Activated T-helper 1 cell treated with anti-CD3 and anti-CD28 coated beads, Interleukin-12 subunit alpha, Interleukin-12 subunit beta, Interleukin-2, Interleukin-4 antibody, amounts not matched to agents 30 ng/mL and 10 ng/mL and 1 ng/mL, durations not matched to agents 14 hours and 24 hours and 36 hours (primary cell): ENCODE data around the gene TMEM154. TPM values are rescaled to one million over a fixed set of nuclear protein-coding genes. Genes with fewer than 3 reads are reported as not detected.

Experiments used
- DNase-seq: peaks from one replicate; pipeline ENCODE4 v3.0.0; 2021; ENCODE audit warnings: low spot score
- H3K27ac Mint-ChIP-seq: one replicate; pipeline ENCODE4 v1.8.0; 2021; ENCODE audit warnings: mild to moderate bottlenecking, mixed read lengths
- H3K27me3 Mint-ChIP-seq: one replicate; pipeline ENCODE4 v1.8.0; 2022; ENCODE audit warnings: mild to moderate bottlenecking, moderate library complexity, mixed read lengths; ENCODE audit not compliant: insufficient read depth
- H3K36me3 Mint-ChIP-seq: one replicate; pipeline ENCODE4 v1.8.0; 2021; ENCODE audit warnings: low read depth, mixed read lengths
- H3K4me1 Mint-ChIP-seq: one replicate; pipeline ENCODE4 v1.8.0; 2021; ENCODE audit warnings: low read depth, mixed read lengths
- H3K4me3 Mint-ChIP-seq: one replicate; pipeline ENCODE4 v1.8.0; 2021; ENCODE audit warnings: mild to moderate bottlenecking, moderate library complexity, mixed read lengths
- H3K9me3 Mint-ChIP-seq: one replicate; pipeline ENCODE4 v1.8.0; 2021; ENCODE audit warnings: mixed read lengths
- intact Hi-C: fragments of 100-400 bp; cut with micrococcal nuclease; formaldehyde crosslinking; loops from one replicate; pipeline ENCODE4 v1.15.1; 2024
- total RNA-seq: library from RNA; stranded (reverse); gene quantifications from 2 replicates; pipeline ENCODE4 v1.2.3, GENCODE V29; 2022

TMEM154 gene, protein sequence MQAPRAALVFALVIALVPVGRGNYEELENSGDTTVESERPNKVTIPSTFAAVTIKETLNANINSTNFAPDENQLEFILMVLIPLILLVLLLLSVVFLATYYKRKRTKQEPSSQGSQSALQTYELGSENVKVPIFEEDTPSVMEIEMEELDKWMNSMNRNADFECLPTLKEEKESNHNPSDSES
- total RNA-seq = 13.0 and 13.3 TPM in 2 replicates

DNA sequence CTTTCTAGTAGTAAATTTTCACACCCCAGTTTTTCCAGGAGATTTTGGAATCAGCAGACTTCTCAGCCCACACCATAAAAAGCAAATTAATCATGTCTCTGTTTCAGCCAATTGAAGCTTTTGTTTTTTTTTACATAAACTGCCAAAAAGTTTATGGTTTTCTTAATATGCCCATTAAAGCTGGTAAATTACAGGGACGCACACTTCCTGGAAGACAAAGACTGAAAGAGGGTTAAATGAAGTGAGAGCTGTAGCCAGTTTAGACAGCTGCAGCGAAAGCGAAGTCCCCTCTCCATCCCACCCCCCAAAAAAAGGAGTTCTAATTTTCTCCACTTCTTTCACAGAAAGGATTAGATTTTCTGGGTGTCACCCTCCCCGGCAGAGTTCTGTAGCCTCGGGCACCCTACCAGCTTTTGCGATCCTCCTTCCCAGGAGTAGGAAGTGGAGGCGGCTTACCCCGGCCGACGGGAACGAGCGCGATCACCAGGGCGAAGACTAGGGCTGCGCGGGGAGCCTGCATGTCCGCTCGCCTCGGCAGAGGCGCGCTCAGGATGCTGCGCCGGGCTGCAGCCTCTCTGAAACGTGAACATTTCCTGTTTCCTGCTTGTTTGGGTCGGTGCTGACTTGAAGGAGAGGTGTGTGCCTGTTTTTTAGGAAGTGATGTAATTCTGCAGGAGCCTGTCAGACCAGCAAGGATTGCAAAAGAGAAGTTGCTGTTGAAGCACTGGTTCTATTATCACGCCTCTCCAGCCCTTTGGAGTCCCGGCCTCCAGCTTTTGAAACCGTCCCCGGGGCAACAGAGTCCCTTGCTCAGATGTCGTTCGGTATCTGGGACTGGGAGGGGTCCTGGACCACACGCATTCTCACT, at the start of gene TMEM154:
TMEM154 (minus strand) TSS at position 584 of the 868 bp plus-strand sequence; CDS start at position 520, 64 bp downstream.
- H3K36me3 Mint-ChIP-seq = peaks cover 7% of the 10 kb centered on the region
- H3K4me3 Mint-ChIP-seq = peak within 1 kb of the TSS; percentile 91
- H3K4me1 Mint-ChIP-seq = peaks cover 84% of the 10 kb centered on the region
- intact Hi-C loops = loop anchor here (1.0 to 10.0 kb wide), 9 partner anchors 10 to 435 kb away; partner anchors contain the start of genes ARFIP1, FBXW7 and TIGD4
- no peaks in the 10 kb centered on the region for H3K9me3 Mint-ChIP-seq
- peak; percentile 77 for DNase-seq
- peak within 1 kb of the TSS; percentile 92 for H3K27ac Mint-ChIP-seq
- H3K27me3 Mint-ChIP-seq = no peaks in the 10 kb centered on the region

DNA sequence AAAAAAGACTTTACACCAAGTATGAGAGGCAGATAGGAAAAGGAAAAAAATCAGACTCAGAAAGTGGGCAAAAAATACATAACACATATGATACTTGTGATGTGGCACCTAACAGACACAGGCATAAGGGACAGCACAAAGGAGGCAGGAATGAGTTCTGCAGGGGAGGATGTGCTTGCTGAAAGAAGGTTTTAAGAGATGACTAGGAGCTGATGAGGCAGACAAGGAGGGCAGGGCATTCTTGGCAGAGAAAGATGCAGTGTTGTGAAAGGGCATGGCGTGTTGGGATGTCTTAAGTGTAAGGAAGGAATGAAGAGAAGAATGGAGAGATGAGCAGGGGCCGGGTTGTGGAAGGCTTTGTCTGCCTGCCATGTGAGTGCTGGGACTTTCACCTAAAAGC, 49.7 kb upstream of the TMEM154 start:
- H3K4me1 Mint-ChIP-seq = no peaks in the 10 kb centered on the region
- H3K27me3 Mint-ChIP-seq = peaks cover 3% of the 10 kb centered on the region
- H3K36me3 Mint-ChIP-seq = no peaks in the 10 kb centered on the region
- no peaks in the 10 kb centered on the region for H3K9me3 Mint-ChIP-seq
- H3K4me3 Mint-ChIP-seq = no peak overlapping the region
- H3K27ac Mint-ChIP-seq = no peak overlapping the region
- intact Hi-C loops = no loop called here
- no peak for DNase-seq

DNA sequence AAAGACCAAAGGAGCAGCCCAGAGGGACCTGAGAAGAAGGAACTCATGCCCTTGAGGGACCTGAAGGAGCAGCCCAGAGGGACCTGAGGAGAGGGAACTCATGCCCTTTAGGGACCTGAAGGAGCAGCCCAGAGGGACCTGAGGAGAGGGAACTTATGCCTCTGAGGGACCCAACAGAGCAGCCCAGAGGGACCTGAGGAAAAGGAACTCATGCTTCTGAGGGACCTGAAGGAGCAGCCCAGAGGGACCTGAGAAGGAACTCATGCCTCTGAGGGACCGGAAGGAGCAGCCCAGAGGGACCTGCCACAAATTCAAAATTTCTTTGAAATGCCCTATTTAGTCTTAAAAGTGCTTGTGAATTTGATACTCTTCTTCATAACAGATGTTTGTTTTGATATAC, 48.5 kb upstream of the TMEM154 start:
- intact Hi-C loops = no loop called here
- Mint-ChIP-seq H3K4me3 (no peak overlapping the region), H3K9me3 (no peaks in the 10 kb centered on the region), H3K27me3 (peaks cover 3% of the 10 kb centered on the region), H3K36me3 (no peaks in the 10 kb centered on the region), H3K4me1 (peaks cover under 1% of the 10 kb centered on the region), H3K27ac (no peak overlapping the region)
- no peak for DNase-seq

DNA sequence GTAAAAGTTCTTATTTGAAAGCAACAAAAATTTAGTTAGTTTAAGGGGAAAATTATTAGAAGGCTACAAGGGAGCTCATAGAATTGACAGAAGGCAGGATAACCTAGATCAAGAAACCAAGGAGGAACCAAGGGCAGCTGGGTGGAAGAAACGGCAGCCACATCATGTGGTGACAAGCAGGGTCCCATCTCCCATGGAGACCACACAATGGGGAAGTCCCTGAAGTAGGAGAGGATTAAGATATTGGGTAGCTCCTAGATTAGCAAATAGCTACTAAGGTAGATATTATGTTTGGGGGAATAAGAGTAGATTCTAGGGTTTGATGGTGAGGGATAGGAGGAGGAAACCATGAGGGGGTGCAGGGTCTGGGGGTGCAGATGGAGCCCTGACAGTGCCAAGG, 48.0 kb upstream of the TMEM154 start:
- no peak overlapping the region for H3K27ac Mint-ChIP-seq
- H3K36me3 Mint-ChIP-seq = no peaks in the 10 kb centered on the region
- DNase-seq = no peak
- no peak overlapping the region for H3K4me3 Mint-ChIP-seq
- peaks cover 5% of the 10 kb centered on the region for H3K4me1 Mint-ChIP-seq
- no peaks in the 10 kb centered on the region for H3K9me3 Mint-ChIP-seq
- intact Hi-C loops = no loop called here
- peaks cover 3% of the 10 kb centered on the region for H3K27me3 Mint-ChIP-seq

DNA sequence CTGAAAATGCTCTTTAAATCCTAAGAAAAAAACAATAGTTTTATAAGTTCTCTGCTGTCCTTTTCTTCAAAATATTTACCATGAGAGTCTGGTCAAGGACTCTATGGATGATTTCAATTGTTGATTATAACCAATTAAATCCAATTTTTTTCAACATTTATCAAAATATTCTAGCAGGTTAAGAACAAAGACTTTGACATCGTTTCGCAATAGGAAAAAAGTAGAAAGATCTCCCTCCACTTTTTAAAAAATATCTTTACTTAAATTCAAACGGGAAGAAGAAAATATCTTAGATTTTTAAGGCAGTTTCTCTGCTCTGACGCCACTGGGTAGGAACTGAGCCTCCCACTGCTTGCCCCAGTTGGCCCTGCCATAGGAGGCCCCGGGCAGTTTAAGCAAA, 44.7 kb upstream of the TMEM154 start:
- Mint-ChIP-seq H3K36me3 (no peaks in the 10 kb centered on the region), H3K4me1 (peaks cover 5% of the 10 kb centered on the region), H3K27ac (no peak overlapping the region), H3K9me3 (no peaks in the 10 kb centered on the region), H3K27me3 (peaks cover 6% of the 10 kb centered on the region), H3K4me3 (no peak overlapping the region)
- intact Hi-C loops = no loop called here
- DNase-seq = no peak

DNA sequence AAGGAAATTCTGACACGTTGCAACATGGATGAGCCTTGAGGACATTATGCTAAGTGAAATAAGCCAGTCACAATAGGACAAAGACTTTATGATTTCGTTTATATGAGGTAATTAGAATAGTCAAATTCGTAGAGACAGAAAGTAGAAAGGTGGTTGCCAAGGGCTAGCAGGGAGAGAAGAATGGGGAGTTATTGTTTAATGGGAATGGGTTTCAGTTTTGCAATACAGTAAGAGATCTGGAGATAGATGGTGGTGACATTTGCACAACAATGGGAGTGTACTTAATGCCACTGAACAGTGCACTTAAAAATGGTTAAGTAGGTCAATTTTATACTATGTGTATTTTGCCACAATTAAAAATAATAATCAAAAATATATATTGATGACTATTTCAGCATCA, 43.4 kb upstream of the TMEM154 start:
- intact Hi-C loops = no loop called here
- no peaks in the 10 kb centered on the region for H3K9me3 Mint-ChIP-seq
- H3K27me3 Mint-ChIP-seq = peaks cover 6% of the 10 kb centered on the region
- no peaks in the 10 kb centered on the region for H3K36me3 Mint-ChIP-seq
- peaks cover 5% of the 10 kb centered on the region for H3K4me1 Mint-ChIP-seq
- H3K4me3 Mint-ChIP-seq = no peak overlapping the region
- no peak for DNase-seq
- no peak overlapping the region for H3K27ac Mint-ChIP-seq

DNA sequence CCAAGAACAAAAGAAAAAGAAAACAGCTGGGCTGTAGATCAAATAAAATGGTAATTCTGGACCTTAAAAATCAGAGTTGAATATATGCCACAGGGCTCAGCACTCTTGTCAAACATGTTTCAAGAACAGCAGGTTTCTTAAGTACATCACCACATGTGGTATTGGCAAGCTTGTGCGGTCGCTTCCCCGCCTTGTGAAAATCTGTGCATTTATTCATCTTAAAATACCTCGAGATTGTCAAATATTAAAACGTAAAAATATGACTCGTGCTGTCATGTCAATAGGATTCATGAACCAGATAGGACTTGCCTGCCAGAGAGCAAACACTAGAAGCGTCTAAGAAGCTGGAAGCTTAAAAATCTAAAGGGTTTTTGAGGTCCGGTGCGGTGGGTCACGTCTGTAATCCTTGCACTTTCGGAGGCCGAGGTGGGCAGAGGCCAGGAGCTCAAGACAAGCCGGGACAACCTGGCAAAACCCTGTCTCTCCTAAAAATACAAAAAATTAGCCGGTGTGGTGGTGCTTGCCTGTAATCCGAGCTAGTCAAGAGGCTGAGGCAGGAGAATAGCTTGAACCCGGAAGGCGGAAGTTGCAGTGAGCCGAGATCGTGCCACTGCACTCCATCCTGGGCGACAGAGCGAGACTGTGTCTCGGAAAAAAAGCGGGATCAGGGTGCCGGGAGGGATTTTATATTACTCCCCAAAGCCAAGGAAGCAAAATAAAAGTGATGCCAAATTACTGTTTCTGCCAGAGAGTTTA, 40.2 kb upstream of the TMEM154 start:
- Mint-ChIP-seq H3K9me3 (peaks cover 12% of the 10 kb centered on the region), H3K4me1 (peaks cover 5% of the 10 kb centered on the region), H3K27me3 (peaks cover 8% of the 10 kb centered on the region), H3K27ac (no peak overlapping the region), H3K36me3 (peaks cover 4% of the 10 kb centered on the region), H3K4me3 (no peak overlapping the region)
- intact Hi-C loops = no loop called here
- DNase-seq = no peak

DNA sequence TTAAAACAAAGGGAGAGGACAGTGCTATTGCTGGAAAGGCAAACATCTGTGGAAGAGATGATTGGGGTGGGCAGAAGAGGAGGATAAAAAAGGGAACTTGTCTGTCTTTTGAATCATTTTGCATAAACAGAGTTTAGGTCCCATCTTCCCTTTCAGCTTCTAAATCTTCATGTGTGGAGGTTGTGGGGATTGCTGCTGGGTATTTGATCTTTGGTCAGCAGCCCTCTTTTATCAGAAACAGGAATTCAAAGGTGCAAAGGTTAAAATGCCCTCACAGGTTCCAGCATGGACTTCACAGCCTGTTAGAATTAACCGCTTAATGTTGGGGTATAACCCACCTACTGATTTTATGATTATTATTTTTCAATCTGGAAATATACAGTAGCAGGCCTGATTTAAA, 39.5 kb upstream of the TMEM154 start:
- no peak overlapping the region for H3K4me3 Mint-ChIP-seq
- intact Hi-C loops = no loop called here
- H3K27me3 Mint-ChIP-seq = peaks cover 10% of the 10 kb centered on the region

DNA sequence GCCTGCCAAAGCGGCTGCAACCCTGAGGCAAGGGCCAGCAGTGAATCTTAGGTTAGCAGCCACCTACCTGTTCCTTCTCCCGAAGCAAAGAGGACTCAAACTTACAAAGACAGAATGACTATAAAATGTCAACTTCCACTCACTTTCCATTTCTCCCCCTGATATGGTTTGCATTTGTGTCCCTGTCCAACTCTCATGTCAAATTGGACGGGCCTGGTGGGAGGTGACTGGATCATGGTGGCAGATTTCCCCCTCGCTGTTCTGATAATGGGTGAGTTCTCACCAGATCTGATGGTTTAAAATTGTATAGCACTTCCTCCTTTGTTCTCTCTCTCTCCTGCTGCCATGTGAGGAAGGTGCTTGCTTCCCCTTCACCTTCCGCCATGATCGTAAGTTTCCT, 35.3 kb upstream of the TMEM154 start:
- Mint-ChIP-seq H3K4me1 (no peaks in the 10 kb centered on the region), H3K36me3 (peaks cover 6% of the 10 kb centered on the region), H3K4me3 (no peak overlapping the region), H3K9me3 (peaks cover 21% of the 10 kb centered on the region), H3K27me3 (peaks cover 12% of the 10 kb centered on the region), H3K27ac (no peak overlapping the region)
- intact Hi-C loops = no loop called here
- no peak for DNase-seq

More for the DNA sequence above, 39.5 kb upstream of the TMEM154 start:
- DNase-seq = no peak
- no peak overlapping the region for H3K27ac Mint-ChIP-seq
- H3K36me3 Mint-ChIP-seq = peaks cover 4% of the 10 kb centered on the region
- peaks cover 16% of the 10 kb centered on the region for H3K9me3 Mint-ChIP-seq
- H3K4me1 Mint-ChIP-seq = peaks cover 5% of the 10 kb centered on the region

DNA sequence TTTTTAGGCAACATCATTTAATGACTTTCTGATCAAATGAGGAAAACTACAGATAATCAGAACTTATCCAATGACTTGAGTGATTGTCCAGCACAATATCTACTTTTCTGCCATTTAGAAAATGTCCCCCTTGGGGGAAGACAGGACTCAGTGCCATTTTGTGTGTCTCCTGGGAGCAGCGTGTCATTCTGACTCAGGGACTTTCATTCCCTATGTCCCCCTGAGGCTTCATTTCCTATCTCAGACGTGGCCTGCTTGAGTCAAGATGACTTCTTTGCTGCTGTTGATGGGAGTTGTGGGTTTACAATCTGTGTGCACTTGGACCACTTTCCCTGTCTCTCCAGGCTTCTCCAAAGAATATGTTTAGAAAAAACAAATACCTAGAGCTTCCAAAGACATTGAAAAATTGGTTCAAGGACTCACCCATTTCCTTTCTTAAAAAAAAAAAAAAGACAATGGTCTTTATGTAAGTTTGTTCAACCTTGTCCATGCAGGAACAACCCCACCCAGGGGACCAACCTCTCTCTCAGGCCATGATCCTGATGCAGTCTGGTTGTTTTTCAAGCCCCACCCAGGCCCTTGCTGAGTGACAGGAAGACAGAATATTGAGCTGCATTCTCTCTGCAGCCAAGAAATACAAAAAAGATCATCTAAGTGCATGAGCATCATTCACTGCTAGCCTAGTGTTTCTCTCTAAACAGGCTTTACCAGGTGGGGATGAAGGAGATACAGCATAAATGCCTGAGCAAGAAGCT, 34.3 kb upstream of the TMEM154 start:
- Mint-ChIP-seq H3K4me1 (no peaks in the 10 kb centered on the region), H3K9me3 (peaks cover 21% of the 10 kb centered on the region), H3K27me3 (peaks cover 12% of the 10 kb centered on the region), H3K36me3 (peaks cover 6% of the 10 kb centered on the region), H3K4me3 (no peak overlapping the region), H3K27ac (no peak overlapping the region)
- DNase-seq = no peak
- intact Hi-C loops = no loop called here

DNA sequence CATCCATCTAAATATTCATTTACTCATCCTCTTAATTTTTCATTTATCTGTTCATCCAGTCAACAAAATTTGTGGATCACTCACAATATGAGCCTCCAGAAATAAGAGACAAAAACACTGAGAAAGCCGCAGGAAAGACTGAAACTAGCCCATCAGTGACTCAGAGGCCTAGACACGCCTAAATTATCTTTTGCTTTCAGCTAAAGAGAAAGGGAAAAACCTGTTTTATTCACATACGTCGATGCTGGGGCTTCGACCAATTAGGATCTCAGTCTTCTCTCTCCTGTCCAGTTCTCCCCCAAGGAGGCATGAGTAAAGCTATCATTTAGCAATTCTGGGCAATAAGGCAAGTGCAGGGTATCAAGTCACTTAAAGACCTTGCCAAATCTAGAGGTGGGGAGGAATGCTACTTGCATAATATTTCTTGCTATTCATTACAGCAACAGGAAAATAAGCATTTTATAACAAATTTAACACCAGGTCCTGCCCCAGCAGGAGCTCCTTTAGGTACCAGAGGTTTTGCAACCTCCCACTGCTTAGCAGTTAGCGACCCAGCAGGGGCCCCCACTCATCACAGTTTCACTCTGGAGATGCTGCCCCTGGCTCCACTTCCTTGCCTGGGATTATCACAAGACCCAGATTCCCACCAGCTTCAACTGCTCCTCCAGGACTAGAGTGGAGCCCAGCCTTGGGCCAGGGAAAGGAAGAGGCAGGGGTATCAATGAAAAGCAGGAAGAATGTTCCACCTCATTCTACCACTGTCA, 30.1 kb upstream of the TMEM154 start:
- Mint-ChIP-seq H3K36me3 (peaks cover 7% of the 10 kb centered on the region), H3K27me3 (peaks cover 7% of the 10 kb centered on the region), H3K27ac (no peak overlapping the region), H3K4me3 (no peak overlapping the region), H3K9me3 (peaks cover 24% of the 10 kb centered on the region), H3K4me1 (no peaks in the 10 kb centered on the region)
- intact Hi-C loops = no loop called here
- DNase-seq = no peak

DNA sequence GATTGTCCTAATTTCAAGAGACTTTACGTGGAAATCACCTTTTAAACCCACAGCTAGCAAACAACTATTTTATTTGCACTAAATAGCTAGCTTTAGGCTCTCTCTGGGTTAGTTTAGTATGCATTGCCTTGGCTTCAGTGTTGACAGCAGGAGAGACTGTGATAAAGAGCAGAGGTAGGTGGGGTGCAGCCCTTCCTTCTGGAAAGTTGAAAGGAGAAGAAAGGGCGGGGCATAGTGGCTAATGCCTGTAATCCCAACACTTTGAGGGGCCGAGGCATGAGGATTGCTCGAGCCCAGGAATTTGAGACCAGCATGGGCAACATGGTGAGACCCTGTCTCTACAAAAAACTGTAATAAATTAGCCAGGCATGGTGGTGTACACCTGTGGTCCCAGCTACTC, 29.0 kb upstream of the TMEM154 start:
- Mint-ChIP-seq H3K4me3 (no peak overlapping the region), H3K4me1 (no peaks in the 10 kb centered on the region)

More for the DNA sequence above, 29.0 kb upstream of the TMEM154 start:
- Mint-ChIP-seq H3K9me3 (peaks cover 24% of the 10 kb centered on the region), H3K27ac (no peak overlapping the region), H3K36me3 (peaks cover 7% of the 10 kb centered on the region), H3K27me3 (peaks cover 2% of the 10 kb centered on the region)
- DNase-seq = no peak
- intact Hi-C loops = no loop called here
